HepG2 (cell line): Measurements from ENCODE around the gene SETD1A. TPM values are rescaled to one million over a fixed set of nuclear protein-coding genes. Genes with fewer than 3 reads are reported as not detected.

Experiments
- EP300 ChIP-seq, 3 experiments: sonication (generic) in 1 of 3; formaldehyde crosslinking in 1 of 3; IDR thresholded peaks; 2 replicates each; pipeline versions ENCODE4 v1.5.1 to v1.6.1; 2011 to 2020; ENCODE audit warnings: low read depth in 2 of 3, low read length in 2 of 3, borderline replicate concordance in 1 of 3, improper control_type of control experiment in 1 of 3, mild to moderate bottlenecking in 1 of 3, missing genetic modification reagents in 1 of 3, moderate library complexity in 1 of 3
- REL ChIP-seq: sonication (generic); formaldehyde crosslinking; conservative IDR thresholded peaks from 2 replicates; pipeline ENCODE4 v1.8.0; 2022; ENCODE audit warnings: mild to moderate bottlenecking, missing genetic modification reagents, moderate library complexity
- SIX1 ChIP-seq: sonication (generic); formaldehyde crosslinking; IDR thresholded peaks from 2 replicates; pipeline ENCODE4 v1.4.0; 2020; ENCODE audit warnings: missing genetic modification reagents, borderline replicate concordance
- SMC3 ChIP-seq: IDR thresholded peaks from 2 replicates; pipeline ENCODE4 v1.6.1; 2011; ENCODE audit warnings: low read length, improper control_type of control experiment
- SRF ChIP-seq: IDR thresholded peaks from 2 replicates; pipeline ENCODE4 v1.6.1; 2011; ENCODE audit warnings: mild to moderate bottlenecking, low read depth, low read length, moderate library complexity
- STAT5B ChIP-seq: sonication (generic); formaldehyde crosslinking; IDR thresholded peaks from 2 replicates; pipeline ENCODE4 v1.4.0; 2020; ENCODE audit warnings: missing genetic modification reagents
- TSC22D2 ChIP-seq: sonication (generic); formaldehyde crosslinking; IDR thresholded peaks from 2 replicates; pipeline ENCODE4 v1.5.1; 2020; ENCODE audit warnings: missing genetic modification reagents, mild to moderate bottlenecking, borderline replicate concordance
- XRCC5 ChIP-seq: fragments of 200-400 bp; formaldehyde crosslinking; optimal IDR thresholded peaks from 2 replicates; pipeline ENCODE3; 2017; ENCODE audit warnings: mild to moderate bottlenecking, low read length
- ZNF713 ChIP-seq: sonication (generic); formaldehyde crosslinking; IDR thresholded peaks from 2 replicates; pipeline ENCODE4 v1.4.0; 2020; ENCODE audit warnings: mild to moderate bottlenecking, missing genetic modification reagents
- ZNF83 ChIP-seq: sonication (generic); formaldehyde crosslinking; IDR thresholded peaks from 2 replicates; pipeline ENCODE4 v1.4.0; 2020; ENCODE audit warnings: missing genetic modification reagents, mild to moderate bottlenecking, borderline replicate concordance
- polyA plus RNA-seq, 8 experiments: library from polyadenylated mRNA; depleted of rRNA in 3 of 8; stranded (reverse) in 7 of 8; unstranded in 1 of 8; fragments of >200 nt; fragmentation: Illumina TruSeq in 4 of 8; extraction: Trizol in 4 of 8; gene quantifications; 2 replicates each; pipeline versions ENCODE4 v1.2.1 to v1.2.3, GENCODE V29; 2011 to 2016; ENCODE audit warnings: low read depth in 4 of 8, missing spikeins in 1 of 8, mixed read lengths in 1 of 8; ENCODE audit not compliant: insufficient read depth in 1 of 8
- total RNA-seq, 5 experiments: library from RNA; depleted of rRNA; stranded (reverse); fragments of >200 nt; fragmentation: Illumina TruSeq; extraction: Trizol; gene quantifications; 2 replicates each; pipeline ENCODE4 v1.2.3, GENCODE V29; 2016; ENCODE audit warnings: low read depth in 1 of 5
- TF ChIP-seq, protein P1 (sequence below): sonication (generic); formaldehyde crosslinking; IDR thresholded peaks from 2 replicates; pipeline ENCODE4 v1.9.0; 2022; ENCODE audit warnings: low read depth, missing genetic modification reagents
- TF ChIP-seq, protein P2 (sequence below): sonication (generic); formaldehyde crosslinking; IDR thresholded peaks from 2 replicates; pipeline ENCODE4 v1.5.0; 2020; ENCODE audit warnings: mild to moderate bottlenecking, missing genetic modification reagents, moderate library complexity
- TF ChIP-seq, protein P3 (sequence below): sonication (generic); formaldehyde crosslinking; IDR thresholded peaks from 2 replicates; pipeline ENCODE4 v1.4.0; 2020; ENCODE audit warnings: missing genetic modification reagents
- TF ChIP-seq, protein P4 (sequence below): sonication (generic); formaldehyde crosslinking; IDR thresholded peaks from 2 replicates; pipeline ENCODE4 v1.4.0; 2020; ENCODE audit warnings: missing genetic modification reagents
- TF ChIP-seq, protein P5 (sequence below): conservative IDR thresholded peaks from 2 replicates; pipeline ENCODE4 v1.6.1; 2018; ENCODE audit warnings: missing genetic modification reagents
- TF ChIP-seq, protein P6 (sequence below): sonication (generic); formaldehyde crosslinking; IDR thresholded peaks from 2 replicates; pipeline ENCODE4 v1.8.1; 2023; ENCODE audit warnings: mild to moderate bottlenecking, missing genetic modification reagents
- TF ChIP-seq, protein P7 (sequence below): sonication (generic); formaldehyde crosslinking; IDR thresholded peaks from 2 replicates; pipeline ENCODE4 v1.4.0; 2020; ENCODE audit warnings: missing genetic modification reagents, low read depth, mild to moderate bottlenecking, borderline replicate concordance

SETD1A gene
- total and polyA plus RNA-seq, 2 of the 13 experiments (the other 11 are each of a cell fraction or from before 2014, with no cell fraction given) = 3.8 to 5.6 TPM

DNA sequence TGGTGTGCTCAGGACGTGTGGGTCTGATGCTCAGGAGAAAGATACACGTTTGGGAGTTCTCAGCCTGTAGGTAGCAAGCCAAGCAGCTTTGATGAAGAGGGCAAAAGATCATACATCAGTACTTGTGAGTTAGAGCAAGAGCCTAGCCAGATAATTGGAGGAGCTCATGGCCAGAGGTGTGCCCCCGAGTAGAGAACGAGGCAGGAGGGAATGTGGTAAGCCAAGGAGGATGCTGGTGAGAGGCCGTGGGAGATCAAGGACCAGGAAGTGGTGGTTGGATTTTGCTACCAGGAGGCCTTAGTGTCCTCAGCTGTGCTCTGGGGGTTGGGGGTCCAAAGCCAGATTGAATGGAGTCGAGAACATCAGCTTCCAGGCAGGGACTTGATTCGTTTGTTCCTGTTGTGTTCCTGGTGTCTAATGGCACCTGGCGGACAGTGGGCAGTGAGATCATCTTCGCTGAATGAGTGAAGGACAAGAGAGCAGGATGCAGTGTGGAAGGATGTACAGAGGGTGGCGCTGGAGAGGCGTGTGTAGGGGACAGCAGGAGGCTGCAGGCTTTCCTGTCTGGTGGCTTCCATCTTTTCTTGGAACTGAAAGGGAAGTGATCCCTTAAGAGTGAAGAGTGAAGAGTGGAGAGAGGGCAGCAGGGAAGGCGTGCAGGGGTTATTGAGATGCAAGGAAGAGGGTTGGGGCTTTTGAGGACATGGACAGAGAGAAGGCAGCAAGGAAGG, 22.6 kb upstream of the SETD1A start (continued):
- TF ChIP-seq ZNF713 (CRISPR knock-in tag) (no peak), SMC3 (peak; percentile 74), TSC22D2 (CRISPR knock-in tag) (no peak), STAT5B (CRISPR knock-in tag) (no peak), SRF (no peak), ZNF83 (no peak), XRCC5 (peak; percentile 50), EP300 (IDR thresholded peaks at IDR 0.05; ENCODE audit: low read depth in 2 of 2, low read length in 2 of 2) (no peak), EP300 (CRISPR knock-in tag; IDR thresholded peaks at IDR 0.05; ENCODE audit: borderline replicate concordance) (0 out of 2 replicates have a peak, but pooled peaks have one; percentile 12), REL (CRISPR knock-in tag) (no peak), SIX1 (CRISPR knock-in tag) (no peak)
- TF ChIP-seq, protein P1, sequence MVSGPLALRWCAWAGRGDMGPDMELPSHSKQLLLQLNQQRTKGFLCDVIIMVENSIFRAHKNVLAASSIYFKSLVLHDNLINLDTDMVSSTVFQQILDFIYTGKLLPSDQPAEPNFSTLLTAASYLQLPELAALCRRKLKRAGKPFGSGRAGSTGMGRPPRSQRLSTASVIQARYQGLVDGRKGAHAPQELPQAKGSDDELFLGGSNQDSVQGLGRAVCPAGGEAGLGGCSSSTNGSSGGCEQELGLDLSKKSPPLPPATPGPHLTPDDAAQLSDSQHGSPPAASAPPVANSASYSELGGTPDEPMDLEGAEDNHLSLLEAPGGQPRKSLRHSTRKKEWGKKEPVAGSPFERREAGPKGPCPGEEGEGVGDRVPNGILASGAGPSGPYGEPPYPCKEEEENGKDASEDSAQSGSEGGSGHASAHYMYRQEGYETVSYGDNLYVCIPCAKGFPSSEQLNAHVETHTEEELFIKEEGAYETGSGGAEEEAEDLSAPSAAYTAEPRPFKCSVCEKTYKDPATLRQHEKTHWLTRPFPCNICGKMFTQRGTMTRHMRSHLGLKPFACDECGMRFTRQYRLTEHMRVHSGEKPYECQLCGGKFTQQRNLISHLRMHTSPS (CRISPR knock-in tag) = no peak
- TF ChIP-seq, protein P2, sequence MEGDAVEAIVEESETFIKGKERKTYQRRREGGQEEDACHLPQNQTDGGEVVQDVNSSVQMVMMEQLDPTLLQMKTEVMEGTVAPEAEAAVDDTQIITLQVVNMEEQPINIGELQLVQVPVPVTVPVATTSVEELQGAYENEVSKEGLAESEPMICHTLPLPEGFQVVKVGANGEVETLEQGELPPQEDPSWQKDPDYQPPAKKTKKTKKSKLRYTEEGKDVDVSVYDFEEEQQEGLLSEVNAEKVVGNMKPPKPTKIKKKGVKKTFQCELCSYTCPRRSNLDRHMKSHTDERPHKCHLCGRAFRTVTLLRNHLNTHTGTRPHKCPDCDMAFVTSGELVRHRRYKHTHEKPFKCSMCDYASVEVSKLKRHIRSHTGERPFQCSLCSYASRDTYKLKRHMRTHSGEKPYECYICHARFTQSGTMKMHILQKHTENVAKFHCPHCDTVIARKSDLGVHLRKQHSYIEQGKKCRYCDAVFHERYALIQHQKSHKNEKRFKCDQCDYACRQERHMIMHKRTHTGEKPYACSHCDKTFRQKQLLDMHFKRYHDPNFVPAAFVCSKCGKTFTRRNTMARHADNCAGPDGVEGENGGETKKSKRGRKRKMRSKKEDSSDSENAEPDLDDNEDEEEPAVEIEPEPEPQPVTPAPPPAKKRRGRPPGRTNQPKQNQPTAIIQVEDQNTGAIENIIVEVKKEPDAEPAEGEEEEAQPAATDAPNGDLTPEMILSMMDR (CRISPR knock-in tag) = peak; percentile 83
- TF ChIP-seq, protein P3, sequence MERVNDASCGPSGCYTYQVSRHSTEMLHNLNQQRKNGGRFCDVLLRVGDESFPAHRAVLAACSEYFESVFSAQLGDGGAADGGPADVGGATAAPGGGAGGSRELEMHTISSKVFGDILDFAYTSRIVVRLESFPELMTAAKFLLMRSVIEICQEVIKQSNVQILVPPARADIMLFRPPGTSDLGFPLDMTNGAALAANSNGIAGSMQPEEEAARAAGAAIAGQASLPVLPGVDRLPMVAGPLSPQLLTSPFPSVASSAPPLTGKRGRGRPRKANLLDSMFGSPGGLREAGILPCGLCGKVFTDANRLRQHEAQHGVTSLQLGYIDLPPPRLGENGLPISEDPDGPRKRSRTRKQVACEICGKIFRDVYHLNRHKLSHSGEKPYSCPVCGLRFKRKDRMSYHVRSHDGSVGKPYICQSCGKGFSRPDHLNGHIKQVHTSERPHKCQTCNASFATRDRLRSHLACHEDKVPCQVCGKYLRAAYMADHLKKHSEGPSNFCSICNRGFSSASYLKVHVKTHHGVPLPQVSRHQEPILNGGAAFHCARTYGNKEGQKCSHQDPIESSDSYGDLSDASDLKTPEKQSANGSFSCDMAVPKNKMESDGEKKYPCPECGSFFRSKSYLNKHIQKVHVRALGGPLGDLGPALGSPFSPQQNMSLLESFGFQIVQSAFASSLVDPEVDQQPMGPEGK (CRISPR knock-in tag) = no peak
- TF ChIP-seq, protein P4, sequence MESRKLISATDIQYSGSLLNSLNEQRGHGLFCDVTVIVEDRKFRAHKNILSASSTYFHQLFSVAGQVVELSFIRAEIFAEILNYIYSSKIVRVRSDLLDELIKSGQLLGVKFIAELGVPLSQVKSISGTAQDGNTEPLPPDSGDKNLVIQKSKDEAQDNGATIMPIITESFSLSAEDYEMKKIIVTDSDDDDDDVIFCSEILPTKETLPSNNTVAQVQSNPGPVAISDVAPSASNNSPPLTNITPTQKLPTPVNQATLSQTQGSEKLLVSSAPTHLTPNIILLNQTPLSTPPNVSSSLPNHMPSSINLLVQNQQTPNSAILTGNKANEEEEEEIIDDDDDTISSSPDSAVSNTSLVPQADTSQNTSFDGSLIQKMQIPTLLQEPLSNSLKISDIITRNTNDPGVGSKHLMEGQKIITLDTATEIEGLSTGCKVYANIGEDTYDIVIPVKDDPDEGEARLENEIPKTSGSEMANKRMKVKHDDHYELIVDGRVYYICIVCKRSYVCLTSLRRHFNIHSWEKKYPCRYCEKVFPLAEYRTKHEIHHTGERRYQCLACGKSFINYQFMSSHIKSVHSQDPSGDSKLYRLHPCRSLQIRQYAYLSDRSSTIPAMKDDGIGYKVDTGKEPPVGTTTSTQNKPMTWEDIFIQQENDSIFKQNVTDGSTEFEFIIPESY (CRISPR knock-in tag) = peak; percentile 95
- TF ChIP-seq, protein P5, sequence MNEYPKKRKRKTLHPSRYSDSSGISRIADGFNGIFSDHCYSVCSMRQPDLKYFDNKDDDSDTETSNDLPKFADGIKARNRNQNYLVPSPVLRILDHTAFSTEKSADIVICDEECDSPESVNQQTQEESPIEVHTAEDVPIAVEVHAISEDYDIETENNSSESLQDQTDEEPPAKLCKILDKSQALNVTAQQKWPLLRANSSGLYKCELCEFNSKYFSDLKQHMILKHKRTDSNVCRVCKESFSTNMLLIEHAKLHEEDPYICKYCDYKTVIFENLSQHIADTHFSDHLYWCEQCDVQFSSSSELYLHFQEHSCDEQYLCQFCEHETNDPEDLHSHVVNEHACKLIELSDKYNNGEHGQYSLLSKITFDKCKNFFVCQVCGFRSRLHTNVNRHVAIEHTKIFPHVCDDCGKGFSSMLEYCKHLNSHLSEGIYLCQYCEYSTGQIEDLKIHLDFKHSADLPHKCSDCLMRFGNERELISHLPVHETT (CRISPR knock-in tag) = no peak
- TF ChIP-seq, protein P6, sequence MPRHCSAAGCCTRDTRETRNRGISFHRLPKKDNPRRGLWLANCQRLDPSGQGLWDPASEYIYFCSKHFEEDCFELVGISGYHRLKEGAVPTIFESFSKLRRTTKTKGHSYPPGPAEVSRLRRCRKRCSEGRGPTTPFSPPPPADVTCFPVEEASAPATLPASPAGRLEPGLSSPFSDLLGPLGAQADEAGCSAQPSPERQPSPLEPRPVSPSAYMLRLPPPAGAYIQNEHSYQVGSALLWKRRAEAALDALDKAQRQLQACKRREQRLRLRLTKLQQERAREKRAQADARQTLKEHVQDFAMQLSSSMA (CRISPR knock-in tag) = no peak
- TF ChIP-seq, protein P7, sequence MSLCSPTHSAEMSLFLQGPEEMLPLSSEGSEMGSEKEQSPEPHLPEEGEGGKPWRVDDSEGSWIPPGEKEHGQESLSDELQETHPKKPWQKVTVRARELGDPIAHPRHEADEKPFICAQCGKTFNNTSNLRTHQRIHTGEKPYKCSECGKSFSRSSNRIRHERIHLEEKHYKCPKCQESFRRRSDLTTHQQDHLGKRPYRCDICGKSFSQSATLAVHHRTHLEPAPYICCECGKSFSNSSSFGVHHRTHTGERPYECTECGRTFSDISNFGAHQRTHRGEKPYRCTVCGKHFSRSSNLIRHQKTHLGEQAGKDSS (CRISPR knock-in tag) = 0 out of 2 replicates have a peak, but pooled peaks have one; percentile 27
